HepG2 (cell line): ENCODE data around the gene SLC25A22. TPM values are rescaled to one million over a fixed set of nuclear protein-coding genes. Genes with fewer than 3 reads are reported as not detected.

Experiments used
- ATAC-seq: fragments of 200-7000 bp; cut with Tn5 transposase; 3 replicates; pipeline ENCODE4 v1.9.1; 2020; ENCODE audit warnings: mild to moderate bottlenecking, moderate library complexity
- BruUV-seq: library from RNA; stranded (reverse); fragments of 400-500 nt; replicated peaks from 2 replicates; lab custom pipeline; 2021; lab: Mats Ljungman, UMichigan
- CTCF ChIA-PET: fragments of 300-600 bp; formaldehyde crosslinking; extraction: SDS; loops from one replicate; lab custom pipeline; 2021; ENCODE audit warnings: low total read pairs, inconsistent platforms, low intra/inter-chr PET ratio; lab: Yijun Ruan, JAX
- POLR2A ChIA-PET: fragments of 350-600 bp; sonication (Branson Sonifier 250); formaldehyde crosslinking; loops from one replicate; lab custom pipeline; 2020; ENCODE audit warnings: antibody characterized with exemption, inconsistent platforms; lab: Yijun Ruan, JAX
- DNase-seq: peaks from one replicate; pipeline ENCODE4 v3.0.0-alpha.2; 2015; ENCODE audit warnings: low spot score
- FAIRE-seq: peaks from 3 replicates; lab custom pipeline; 2011; peaks lifted over from hg19 to GRCh38; lab: Jason Lieb, UNC
- H2AFZ ChIP-seq: one replicate; pipeline ENCODE4 v1.6.1; 2011; ENCODE audit warnings: low read length, inconsistent platforms
- H3K27ac ChIP-seq: fragments of 300-600 bp; 3 replicates; pipeline ENCODE4 v1.8.0; 2011; ENCODE audit warnings: mixed run types, mild to moderate bottlenecking, mixed read lengths, low read length, inconsistent platforms; ENCODE audit not compliant: insufficient read depth; ENCODE audit errors: extremely low read length
- H3K27me3 ChIP-seq, 2 experiments: fragments of 200-600 bp in 1 of 2; 2 replicates in 1 of 2; 3 replicates in 1 of 2; pipeline versions ENCODE4 v1.6.0 to v1.8.0; 2011; ENCODE audit warnings: low read length in 2 of 2, mild to moderate bottlenecking in 2 of 2, moderate library complexity in 2 of 2, inconsistent platforms in 1 of 2; ENCODE audit not compliant: insufficient read depth in 2 of 2, control insufficient read depth in 1 of 2
- H3K36me3 ChIP-seq, 2 experiments: fragments of 200-600 bp in 1 of 2; replicated peaks in 1 of 2; 2 replicates in 1 of 2; 3 replicates in 1 of 2; pipeline versions ENCODE4 v1.5.1 to v1.8.0; 2011; ENCODE audit warnings: low read length in 2 of 2, inconsistent platforms in 1 of 2; ENCODE audit not compliant: insufficient read depth in 2 of 2, control insufficient read depth in 1 of 2
- H3K4me1 ChIP-seq: 2 replicates; pipeline ENCODE4 v1.5.1; 2012; ENCODE audit warnings: low read length, inconsistent platforms; ENCODE audit not compliant: insufficient read depth
- H3K4me2 ChIP-seq: 2 replicates; pipeline ENCODE4 v1.6.0; 2011; ENCODE audit warnings: low read depth, low read length, inconsistent platforms
- H3K4me3 ChIP-seq, 3 experiments: fragments of 200-600 bp in 1 of 3; sonication (generic), shearing (Covaris generic) in 1 of 3; replicated peaks in 1 of 3; 2 replicates each; pipeline ENCODE4 v1.5.1; 2011 to 2016; ENCODE audit warnings: low read length in 3 of 3, inconsistent platforms in 2 of 3, low read depth in 2 of 3, mild to moderate bottlenecking in 2 of 3, control low read depth in 1 of 3, mixed read lengths in 1 of 3; ENCODE audit not compliant: insufficient read depth in 1 of 3
- H3K79me2 ChIP-seq: one replicate; pipeline ENCODE4 v1.6.1; 2011; ENCODE audit warnings: low read length, inconsistent platforms; ENCODE audit not compliant: insufficient read depth
- H3K9ac ChIP-seq: 2 replicates; pipeline ENCODE4 v1.6.0; 2011; ENCODE audit warnings: mild to moderate bottlenecking, low read depth, low read length, inconsistent platforms; ENCODE audit not compliant: insufficient read depth
- H3K9me3 ChIP-seq: 2 replicates; pipeline ENCODE4 v1.5.1; 2012; ENCODE audit warnings: mild to moderate bottlenecking, low read length
- H4K20me1 ChIP-seq: 2 replicates; pipeline ENCODE4 v1.6.0; 2011; ENCODE audit warnings: inconsistent platforms, mild to moderate bottlenecking, low read length, moderate library complexity; ENCODE audit not compliant: insufficient read depth
- BORCS8-MEF2B ChIP-seq: sonication (generic); formaldehyde crosslinking; IDR thresholded peaks from 2 replicates; pipeline ENCODE4 v1.8.0; 2022; ENCODE audit warnings: mild to moderate bottlenecking, missing genetic modification reagents
- EEA1 ChIP-seq: sonication (generic); formaldehyde crosslinking; IDR thresholded peaks from 2 replicates; pipeline ENCODE4 v1.5.1; 2020; ENCODE audit warnings: mild to moderate bottlenecking, missing genetic modification reagents, borderline replicate concordance
- FOXP1 ChIP-seq, 2 experiments: fragments of 450-650 bp in 1 of 2; IDR thresholded peaks; 2 replicates each; pipeline ENCODE4 v1.6.1; 2017 to 2018; ENCODE audit warnings: antibody characterized with exemption in 1 of 2
- HOXD1 ChIP-seq: sonication (generic); formaldehyde crosslinking; IDR thresholded peaks from 2 replicates; pipeline ENCODE4 v1.5.0; 2020; ENCODE audit warnings: missing genetic modification reagents
- MAZ ChIP-seq, 2 experiments: sonication (generic) in 1 of 2; formaldehyde crosslinking in 1 of 2; IDR thresholded peaks; 2 replicates each; pipeline versions ENCODE4 v1.5.0 to v1.6.1; 2012 to 2020; ENCODE audit warnings: low read depth in 2 of 2, mild to moderate bottlenecking in 2 of 2, borderline replicate concordance in 1 of 2, improper control_type of control experiment in 1 of 2, low read length in 1 of 2, missing genetic modification reagents in 1 of 2, moderate library complexity in 1 of 2
- MIER2 ChIP-seq: IDR thresholded peaks from 2 replicates; pipeline ENCODE4 v1.6.1; 2016; ENCODE audit warnings: missing biosample characterization, missing genetic modification reagents
- NPAS2 ChIP-seq: sonication (generic); formaldehyde crosslinking; IDR thresholded peaks from 2 replicates; pipeline ENCODE4 v1.8.0; 2022; ENCODE audit warnings: mild to moderate bottlenecking, missing genetic modification reagents, borderline replicate concordance
- RAD21 ChIP-seq: fragments of 450-650 bp; formaldehyde crosslinking; IDR thresholded peaks from 2 replicates; pipeline ENCODE4 v1.5.0; 2020; ENCODE audit warnings: mild to moderate bottlenecking
- RELA ChIP-seq: sonication (generic); formaldehyde crosslinking; IDR thresholded peaks from 2 replicates; pipeline ENCODE4 v1.4.0; 2020; ENCODE audit warnings: missing genetic modification reagents
- SIX4 ChIP-seq: sonication (generic); formaldehyde crosslinking; IDR thresholded peaks from 2 replicates; pipeline ENCODE4 v1.4.0; 2020; ENCODE audit warnings: missing genetic modification reagents
- SPEN ChIP-seq: sonication (generic); formaldehyde crosslinking; IDR thresholded peaks from 2 replicates; pipeline ENCODE4 v1.5.1; 2020; ENCODE audit warnings: low read depth, mild to moderate bottlenecking, missing genetic modification reagents
- U2AF1 ChIP-seq: fragments of 200-400 bp; formaldehyde crosslinking; optimal IDR thresholded peaks from 2 replicates; pipeline ENCODE3; 2017; ENCODE audit warnings: mild to moderate bottlenecking, low read depth, low read length
- XBP1 ChIP-seq: sonication (generic); formaldehyde crosslinking; IDR thresholded peaks from 2 replicates; pipeline ENCODE4 v1.5.0; 2020; ENCODE audit warnings: missing genetic modification reagents
- XRCC5 ChIP-seq: fragments of 200-400 bp; formaldehyde crosslinking; optimal IDR thresholded peaks from 2 replicates; pipeline ENCODE3; 2017; ENCODE audit warnings: mild to moderate bottlenecking, low read length
- YEATS4 ChIP-seq: sonication (generic); formaldehyde crosslinking; IDR thresholded peaks from 2 replicates; pipeline ENCODE4 v1.4.0; 2020; ENCODE audit warnings: missing genetic modification reagents, borderline replicate concordance
- ZNF224 ChIP-seq: sonication (generic); formaldehyde crosslinking; IDR thresholded peaks from 2 replicates; pipeline ENCODE4 v1.5.0; 2020; ENCODE audit warnings: mild to moderate bottlenecking, missing genetic modification reagents
- ZNF274 ChIP-seq: sonication (generic); formaldehyde crosslinking; IDR thresholded peaks from 2 replicates; pipeline ENCODE4 v1.5.1; 2020; ENCODE audit warnings: mild to moderate bottlenecking, missing genetic modification reagents
- ZNF383 ChIP-seq: sonication (generic); formaldehyde crosslinking; IDR thresholded peaks from 2 replicates; pipeline ENCODE4 v1.4.0; 2020; ENCODE audit warnings: missing genetic modification reagents, mild to moderate bottlenecking, borderline replicate concordance
- ZNF543 ChIP-seq: sonication (generic); formaldehyde crosslinking; IDR thresholded peaks from 2 replicates; pipeline ENCODE4 v1.4.0; 2020; ENCODE audit warnings: mild to moderate bottlenecking, missing genetic modification reagents
- ZNF556 ChIP-seq: sonication (generic); formaldehyde crosslinking; IDR thresholded peaks from 2 replicates; pipeline ENCODE4 v1.4.0; 2020; ENCODE audit warnings: mild to moderate bottlenecking, missing genetic modification reagents, borderline replicate concordance
- ZSCAN29 ChIP-seq: sonication (generic); formaldehyde crosslinking; conservative IDR thresholded peaks from 2 replicates; pipeline ENCODE4 v1.4.0; 2020; ENCODE audit warnings: mild to moderate bottlenecking, missing genetic modification reagents
- ZSCAN30 ChIP-seq: sonication (generic); formaldehyde crosslinking; IDR thresholded peaks from 2 replicates; pipeline ENCODE4 v1.5.0; 2020; ENCODE audit warnings: mild to moderate bottlenecking, missing genetic modification reagents
- WGBS: methylation state at CpG from one replicate; pipeline ENCODE4 v1.1.6; 2017; ENCODE audit warnings: low lambda C conversion rate; 5-methylcytosine and 5-hydroxymethylcytosine counted together
- in situ Hi-C: cut with HindIII; loops from 2 replicates; pipeline ENCODE4 v1.10.0; 2017; ENCODE audit warnings: low pct_unique_long_range_greater_than_20kb; ENCODE audit not compliant: extremely low pct_ligation_motif_present
- intact Hi-C: fragments of 100-400 bp; cut with micrococcal nuclease; formaldehyde crosslinking; loops from one replicate; pipeline ENCODE4 v1.10.0; 2022; ENCODE audit not compliant: unreplicated experiment
- polyA plus RNA-seq, 8 experiments: library from polyadenylated mRNA; depleted of rRNA in 3 of 8; stranded (reverse) in 7 of 8; unstranded in 1 of 8; fragments of >200 nt; fragmentation: Illumina TruSeq in 4 of 8; extraction: Trizol in 4 of 8; gene quantifications; 2 replicates each; pipeline versions ENCODE4 v1.2.1 to v1.2.3, GENCODE V29; 2011 to 2016; ENCODE audit warnings: low read depth in 4 of 8, missing spikeins in 1 of 8, mixed read lengths in 1 of 8; ENCODE audit not compliant: insufficient read depth in 1 of 8
- total RNA-seq, 5 experiments: library from RNA; depleted of rRNA; stranded (reverse); fragments of >200 nt; fragmentation: Illumina TruSeq; extraction: Trizol; gene quantifications; 2 replicates each; pipeline ENCODE4 v1.2.3, GENCODE V29; 2016; ENCODE audit warnings: low read depth in 1 of 5
- TF ChIP-seq, protein P1 (sequence below): sonication (generic); formaldehyde crosslinking; IDR thresholded peaks from 2 replicates; pipeline ENCODE4 v1.5.1; 2020; ENCODE audit warnings: missing genetic modification reagents, mild to moderate bottlenecking, borderline replicate concordance

Gene SLC25A22
- total and polyA plus RNA-seq, 2 of the 13 experiments (the other 11 are each of a cell fraction or from before 2014, with no cell fraction given) = 12.4 to 19.2 TPM

DNA sequence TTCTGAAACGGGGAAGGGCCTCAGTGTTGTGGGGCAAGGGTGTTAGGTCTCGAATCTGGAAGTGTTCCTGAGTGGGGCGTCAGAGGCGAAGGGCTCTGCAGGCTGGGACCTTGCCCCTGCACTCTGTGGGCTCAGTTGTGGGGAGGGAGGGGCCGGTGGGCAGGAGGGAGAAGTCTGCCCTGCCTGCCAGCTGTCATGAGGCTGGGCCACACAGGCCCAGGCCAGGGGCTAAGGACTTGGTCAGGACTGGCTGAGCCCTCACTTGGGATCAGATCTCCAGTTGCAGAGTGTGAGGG, 29.8 kb upstream of the SLC25A22 start, which contains the start of gene CRACR2B (continued):
- no peak for TF ChIP-seq ZNF543 (CRISPR knock-in tag)
- TF ChIP-seq NPAS2 = 0 out of 2 replicates have a peak, but pooled peaks have one; percentile 32
- 0 out of 2 replicates have a peak, but pooled peaks have one; percentile 4 for TF ChIP-seq EEA1 (CRISPR knock-in tag)
- no peak for TF ChIP-seq XRCC5
- TF ChIP-seq ZNF383 (CRISPR knock-in tag) = no peak
- no peak for TF ChIP-seq XBP1 (CRISPR knock-in tag)
- TF ChIP-seq SPEN = no peak

DNA sequence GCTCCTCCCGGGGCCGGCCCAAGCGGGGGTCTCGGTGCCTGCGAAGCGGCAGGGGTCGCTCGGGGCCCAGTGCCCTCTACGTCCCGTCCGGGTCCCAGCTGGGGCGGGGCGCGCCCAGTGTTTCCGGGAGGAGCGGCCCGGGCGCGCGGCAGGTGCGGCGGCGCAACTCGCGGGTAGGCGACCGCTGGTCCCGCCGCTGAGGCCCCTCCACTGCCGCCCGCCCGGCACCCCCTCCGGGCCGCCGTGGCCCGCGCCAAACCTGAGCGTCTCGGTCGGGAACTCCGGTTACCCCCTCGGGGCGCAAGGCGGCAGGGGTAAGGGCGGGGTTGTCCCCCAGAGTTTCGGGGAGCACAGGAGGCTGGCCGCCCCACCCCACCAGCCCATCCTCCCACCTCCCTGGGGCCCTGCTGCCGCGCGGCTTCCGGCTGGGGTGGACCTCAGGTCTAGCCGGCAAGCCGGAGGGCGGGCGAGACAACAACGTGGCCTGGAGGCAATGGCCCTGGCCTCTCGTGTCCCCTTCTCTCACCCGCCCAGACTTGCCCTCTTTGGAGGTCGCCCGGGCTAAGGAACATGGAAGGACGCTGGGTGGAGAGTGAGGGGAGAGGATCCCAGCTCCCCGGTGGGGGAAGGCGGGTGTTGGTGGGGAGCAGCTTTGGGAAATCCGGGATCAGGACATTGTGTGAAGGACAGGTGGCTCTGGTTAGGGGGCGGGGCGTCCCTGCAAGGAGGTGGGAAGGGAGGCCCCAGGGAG, 29.2 kb upstream of the SLC25A22 start:
- intact Hi-C loops = no loop called here
- TF ChIP-seq RELA (CRISPR knock-in tag) (no peak), ZSCAN29 (CRISPR knock-in tag) (no peak; the same call in 1 of the 2 replicates), U2AF1 (peak; percentile 67), ZNF274 (CRISPR knock-in tag) (no peak), YEATS4 (CRISPR knock-in tag) (peak; percentile 71), MAZ (IDR thresholded peaks at IDR 0.05; ENCODE audit: borderline replicate concordance, low read depth, low read length) (no peak), MAZ (CRISPR knock-in tag; IDR thresholded peaks at IDR 0.05; ENCODE audit: low read depth) (0 out of 2 replicates have a peak, but pooled peaks have one; percentile 47), RAD21 (CRISPR knock-in tag) (no peak), ZSCAN30 (no peak), ZNF556 (CRISPR knock-in tag) (peak; percentile 90; the same call in 1 of the 2 replicates), HOXD1 (CRISPR knock-in tag) (0 out of 2 replicates have a peak, but pooled peaks have one; percentile 9), FOXP1 (IDR thresholded peaks at IDR 0.05) (no peak), FOXP1 (CRISPR knock-in tag; IDR thresholded peaks at IDR 0.05) (no peak; the same call in 1 of the 2 replicates), BORCS8-MEF2B (CRISPR knock-in tag) (peak; percentile 50; the same call in 1 of the 2 replicates), SIX4 (CRISPR knock-in tag) (peak; percentile 40), MIER2 (CRISPR knock-in tag) (no peak), ZNF224 (CRISPR knock-in tag) (0 out of 2 replicates have a peak, but pooled peaks have one; percentile 36)
- TF ChIP-seq, protein P1, sequence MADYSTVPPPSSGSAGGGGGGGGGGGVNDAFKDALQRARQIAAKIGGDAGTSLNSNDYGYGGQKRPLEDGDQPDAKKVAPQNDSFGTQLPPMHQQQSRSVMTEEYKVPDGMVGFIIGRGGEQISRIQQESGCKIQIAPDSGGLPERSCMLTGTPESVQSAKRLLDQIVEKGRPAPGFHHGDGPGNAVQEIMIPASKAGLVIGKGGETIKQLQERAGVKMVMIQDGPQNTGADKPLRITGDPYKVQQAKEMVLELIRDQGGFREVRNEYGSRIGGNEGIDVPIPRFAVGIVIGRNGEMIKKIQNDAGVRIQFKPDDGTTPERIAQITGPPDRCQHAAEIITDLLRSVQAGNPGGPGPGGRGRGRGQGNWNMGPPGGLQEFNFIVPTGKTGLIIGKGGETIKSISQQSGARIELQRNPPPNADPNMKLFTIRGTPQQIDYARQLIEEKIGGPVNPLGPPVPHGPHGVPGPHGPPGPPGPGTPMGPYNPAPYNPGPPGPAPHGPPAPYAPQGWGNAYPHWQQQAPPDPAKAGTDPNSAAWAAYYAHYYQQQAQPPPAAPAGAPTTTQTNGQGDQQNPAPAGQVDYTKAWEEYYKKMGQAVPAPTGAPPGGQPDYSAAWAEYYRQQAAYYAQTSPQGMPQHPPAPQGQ = 0 out of 2 replicates have a peak, but pooled peaks have one; percentile 26

More for the DNA sequence above, 29.2 kb upstream of the SLC25A22 start:
- peak overlapping the region; percentile 69 to 83 (median 80) for H3K4me3 ChIP-seq
- ChIA-PET POLR2A (interaction anchor here (1.8 to 16.1 kb wide), 4 partner anchors 8 to 28 kb away, joined by 4 to 264 read pairs (median 75); partner anchors contain the start of genes PNPLA2, POLR2L, RPLP2 and TSPAN4), CTCF (no interaction called here)
- no peak for FAIRE-seq
- H4K20me1 ChIP-seq = no peaks in the 10 kb centered on the region
- ATAC-seq = peak; percentile 51
- H3K27ac ChIP-seq = peak overlapping the region; percentile 77
- peak overlapping the region; percentile 91 for H3K4me2 ChIP-seq
- in situ Hi-C loops = no loop called here
- WGBS = under 1% methylated on average over 18 of the region's 66 CpGs
- H3K9me3 ChIP-seq = no peaks in the 10 kb centered on the region
- no peaks in the 10 kb centered on the region for H3K27me3 ChIP-seq
- peak overlapping the region; percentile 74 for H3K9ac ChIP-seq
- H3K4me1 ChIP-seq = peaks cover 68% of the 10 kb centered on the region
- no peak overlapping the region for H2AFZ ChIP-seq
- no peaks in the 10 kb centered on the region for H3K79me2 ChIP-seq
- H3K36me3 ChIP-seq = peaks cover 4 to 14% of the 10 kb centered on the region in 2 experiments; a peak in 3 of 5 replicates
- DNase-seq = peak; percentile 47
- TSS peak; percentile 55 for BruUV-seq
